Activated naive CD4-positive, alpha-beta T cell treated with anti-CD3 and anti-CD28 coated beads, Interleukin-2, amount 10 ng/mL, durations not matched to agents 7 days and 5 days (primary cell): ENCODE measurements around the gene TLE3.

Source experiments
- CTCF ChIA-PET: fragments of 350-600 bp; sonication (Branson Sonifier 250); formaldehyde crosslinking; loops from one replicate; lab custom pipeline; 2021; ENCODE audit warnings: antibody characterized with exemption; lab: Charles Lee
- DNase-seq: peaks from one replicate; pipeline ENCODE4 v3.0.0-alpha.2; 2020
- H3K27ac Mint-ChIP-seq: one replicate; pipeline ENCODE4 v1.8.0; 2021; ENCODE audit warnings: mild to moderate bottlenecking, moderate library complexity, mixed read lengths
- H3K27me3 Mint-ChIP-seq: one replicate; pipeline ENCODE4 v1.8.0; 2021; ENCODE audit warnings: mild to moderate bottlenecking, mixed read lengths
- H3K36me3 Mint-ChIP-seq: one replicate; pipeline ENCODE4 v1.8.0; 2021; ENCODE audit warnings: mixed read lengths
- H3K4me1 Mint-ChIP-seq: one replicate; pipeline ENCODE4 v1.8.0; 2021; ENCODE audit warnings: mixed read lengths
- H3K4me3 Mint-ChIP-seq: one replicate; pipeline ENCODE4 v1.8.0; 2021; ENCODE audit warnings: mild to moderate bottlenecking, moderate library complexity, mixed read lengths
- H3K9me3 Mint-ChIP-seq: one replicate; pipeline ENCODE4 v1.8.0; 2021; ENCODE audit warnings: mixed read lengths

Gene TLE3

DNA sequence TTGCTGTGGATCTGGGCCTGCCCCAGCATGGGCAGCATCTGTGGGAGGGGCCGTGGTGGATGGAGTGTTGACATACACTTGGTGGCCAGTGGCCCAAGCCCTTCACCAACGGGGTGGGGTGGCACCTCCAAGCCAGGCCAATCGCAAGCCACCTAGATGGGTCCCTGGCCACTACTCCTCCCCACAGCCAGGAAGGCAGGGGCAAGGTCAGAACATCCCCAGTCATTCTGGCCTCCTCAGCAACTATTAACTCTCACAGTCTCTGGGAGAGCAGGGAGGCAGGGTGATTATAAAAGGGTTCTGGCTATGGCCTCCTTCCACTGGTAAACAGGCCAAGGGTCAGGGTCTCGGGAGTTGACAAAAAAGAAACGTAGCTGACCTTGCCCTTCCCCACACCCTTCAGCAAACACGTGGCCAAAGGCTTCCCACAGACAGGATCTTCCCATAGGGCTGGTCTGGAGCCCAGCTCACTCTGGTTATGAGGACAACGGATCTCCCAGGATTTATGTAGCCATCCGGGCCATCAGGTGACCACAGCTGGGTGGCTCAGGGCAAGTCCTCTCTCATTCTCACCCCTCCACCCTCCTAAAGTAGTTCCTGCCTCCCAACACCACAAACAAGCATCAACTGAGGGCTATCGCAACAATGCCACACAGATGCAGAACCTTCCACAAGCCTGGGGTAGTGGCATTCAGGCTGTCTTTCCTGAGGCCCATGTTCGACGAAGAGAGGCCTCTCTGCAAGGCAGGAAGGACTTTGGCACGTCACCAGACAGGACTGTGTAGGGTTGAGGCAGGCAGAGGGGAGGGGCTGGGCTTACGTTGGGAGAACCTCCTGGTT is 18.9 kb downstream of the TLE3 start:
- CTCF ChIA-PET = no interaction called here
- Mint-ChIP-seq H3K27me3 (no peaks in the 10 kb centered on the region), H3K27ac (no peak overlapping the region), H3K4me3 (no peak overlapping the region), H3K4me1 (peaks cover 12% of the 10 kb centered on the region), H3K36me3 (peaks cover 57% of the 10 kb centered on the region), H3K9me3 (no peaks in the 10 kb centered on the region)
- DNase-seq = no peak

DNA sequence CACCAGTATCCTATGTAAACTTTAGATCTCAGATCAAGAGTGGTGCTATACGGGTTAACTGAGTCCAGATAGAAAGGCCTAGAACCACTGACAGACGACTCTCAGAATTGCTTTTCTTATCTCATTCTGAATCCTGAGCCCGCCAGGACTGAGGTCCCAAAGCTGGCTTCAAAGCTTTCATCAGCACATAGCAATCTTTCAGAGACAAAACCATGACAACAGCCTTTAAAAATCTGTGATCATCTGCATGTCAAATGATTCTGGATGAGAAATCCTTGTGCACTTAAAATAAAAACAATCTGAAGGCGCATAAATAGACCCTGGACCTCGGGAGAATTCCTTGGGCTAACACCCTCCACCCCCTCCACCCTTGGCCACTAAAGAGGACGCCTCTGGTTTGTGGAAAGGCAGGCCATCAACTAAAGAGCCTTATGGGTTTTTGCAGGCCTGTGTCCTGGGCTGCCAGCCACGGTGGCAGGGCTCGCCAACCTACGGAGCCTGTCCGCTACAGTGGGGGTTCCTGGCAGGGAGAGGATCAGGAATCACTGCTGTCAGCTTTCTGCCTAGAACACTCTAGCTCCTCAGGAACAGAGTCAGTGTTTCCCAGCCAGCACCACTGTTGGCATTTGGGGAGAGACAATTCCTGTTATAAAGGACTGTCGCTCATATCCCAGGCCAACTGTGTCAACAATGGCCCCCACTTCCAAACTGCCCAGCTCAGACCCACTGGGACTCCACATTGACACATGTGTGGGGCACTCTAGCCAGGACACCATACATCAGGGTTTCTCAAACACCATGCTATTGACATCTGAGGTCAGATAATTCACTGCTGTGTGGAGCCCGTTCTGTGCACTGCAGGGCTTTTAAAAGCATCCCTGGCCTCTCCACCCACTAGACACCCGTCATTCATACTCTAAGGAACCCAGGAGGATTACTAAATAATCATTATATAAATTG is 20.2 kb downstream of the TLE3 start:
- Mint-ChIP-seq H3K27me3 (no peaks in the 10 kb centered on the region), H3K36me3 (peaks cover 59% of the 10 kb centered on the region), H3K9me3 (no peaks in the 10 kb centered on the region), H3K27ac (no peak overlapping the region), H3K4me3 (no peak overlapping the region), H3K4me1 (peaks cover 2% of the 10 kb centered on the region)
- CTCF ChIA-PET = interaction anchor here (1.6 kb wide), 1 partner anchor 15 kb away, joined by 4 read pairs; no protein-coding TSS in a partner anchor
- no peak for DNase-seq

DNA sequence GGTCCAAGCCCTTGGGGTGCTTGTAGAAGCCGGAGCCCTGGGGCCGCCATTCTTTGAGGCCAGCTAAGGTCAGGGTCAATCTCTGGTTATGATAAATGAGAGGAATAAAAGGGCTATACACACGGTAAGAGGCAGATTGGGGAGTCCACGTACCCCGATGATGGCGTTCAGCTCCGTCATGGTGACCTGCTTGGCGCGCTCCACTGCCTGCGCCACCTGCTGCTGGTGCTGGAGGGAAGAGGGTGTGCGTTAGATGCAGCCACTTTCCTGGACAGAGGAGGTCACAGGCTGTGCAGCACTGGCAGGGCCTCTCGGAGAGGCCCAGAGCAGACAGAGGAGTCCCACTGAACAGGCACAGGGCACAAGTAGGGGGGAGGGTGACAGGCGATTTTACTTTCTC is 23.3 kb downstream of the TLE3 start:
- H3K27me3 Mint-ChIP-seq = no peaks in the 10 kb centered on the region
- H3K36me3 Mint-ChIP-seq = peaks cover 61% of the 10 kb centered on the region
- no peak overlapping the region for H3K27ac Mint-ChIP-seq
- no peak for DNase-seq
- CTCF ChIA-PET = interaction anchor here (0.9 kb wide), 1 partner anchor 11 kb away, joined by 4 read pairs; no protein-coding TSS in a partner anchor
- H3K9me3 Mint-ChIP-seq = no peaks in the 10 kb centered on the region
- H3K4me3 Mint-ChIP-seq = no peak overlapping the region
- peaks cover 2% of the 10 kb centered on the region for H3K4me1 Mint-ChIP-seq

DNA sequence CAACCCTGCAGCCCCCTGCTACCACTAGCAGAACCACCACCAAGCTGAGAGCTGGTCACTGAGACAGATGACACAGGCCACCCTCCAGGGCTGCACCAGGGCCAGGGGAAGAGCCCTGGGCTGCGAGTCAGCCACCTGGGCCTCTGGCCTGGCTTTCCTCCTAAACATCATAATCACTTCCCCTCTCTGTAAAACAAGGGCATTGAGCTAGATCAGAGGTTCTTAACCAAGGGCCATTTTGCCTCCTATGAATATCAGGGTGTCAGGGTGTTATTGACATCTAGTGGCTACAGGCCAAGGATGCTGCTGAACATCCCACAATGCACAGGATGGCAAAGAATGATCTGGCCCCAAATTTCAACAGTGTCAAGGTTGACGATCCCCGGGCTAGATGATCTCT is 25.2 kb downstream of the TLE3 start:
- no peaks in the 10 kb centered on the region for H3K9me3 Mint-ChIP-seq
- CTCF ChIA-PET = interaction anchor here (1.1 kb wide), 1 partner anchor 28 kb away, joined by 3 read pairs; no protein-coding TSS in a partner anchor
- H3K4me3 Mint-ChIP-seq = no peak overlapping the region
- no peak for DNase-seq
- no peaks in the 10 kb centered on the region for H3K27me3 Mint-ChIP-seq
- H3K36me3 Mint-ChIP-seq = peaks cover 63% of the 10 kb centered on the region
- H3K27ac Mint-ChIP-seq = no peak overlapping the region
- H3K4me1 Mint-ChIP-seq = peaks cover 2% of the 10 kb centered on the region

DNA sequence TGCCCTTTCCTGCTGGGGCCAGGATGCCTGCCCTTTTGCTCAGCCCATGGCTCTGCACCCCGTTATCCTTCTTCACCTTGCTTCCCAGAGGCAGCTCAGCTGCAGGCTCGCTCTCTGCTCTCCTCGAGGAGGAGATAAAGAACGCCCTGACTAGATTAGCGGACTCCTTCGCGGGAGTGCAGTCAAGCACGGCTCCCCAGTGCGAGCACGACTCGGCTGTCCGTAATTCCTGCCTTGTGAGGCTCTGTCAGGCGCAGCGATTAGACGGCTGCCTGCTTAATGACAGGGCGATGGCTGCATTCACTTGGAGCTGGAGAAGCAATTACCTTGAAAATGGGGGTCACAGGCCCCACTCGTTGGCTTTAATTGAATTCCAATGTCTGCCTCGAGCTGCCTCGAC is 25.9 kb downstream of the TLE3 start:
- Mint-ChIP-seq H3K27ac (no peak overlapping the region), H3K27me3 (no peaks in the 10 kb centered on the region), H3K4me3 (no peak overlapping the region), H3K36me3 (peaks cover 68% of the 10 kb centered on the region), H3K4me1 (peaks cover 2% of the 10 kb centered on the region), H3K9me3 (no peaks in the 10 kb centered on the region)
- no peak for DNase-seq
- CTCF ChIA-PET = interaction anchor here (0.6 to 1.1 kb wide), 2 partner anchors 29 to 31 kb away, joined by 3 read pairs; no protein-coding TSS in a partner anchor

DNA sequence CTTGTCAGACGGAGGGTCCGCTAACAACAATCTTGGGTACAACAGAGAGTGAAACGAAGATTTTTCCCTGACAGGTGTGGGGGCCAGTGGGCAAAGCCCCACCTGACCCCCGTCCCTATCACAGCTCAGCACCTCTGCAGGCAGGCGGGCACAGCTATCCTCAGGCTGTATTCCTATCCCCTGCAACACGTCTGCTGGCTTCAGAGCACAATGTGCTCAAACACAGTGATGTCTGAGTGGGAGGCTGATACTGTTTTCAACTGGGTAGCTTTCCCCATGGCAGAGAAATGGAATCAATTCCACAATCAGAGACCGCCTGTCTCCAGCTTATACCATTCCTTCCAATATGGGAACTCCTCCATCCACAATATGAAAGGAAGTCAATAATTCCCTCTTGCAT is 28.0 kb downstream of the TLE3 start:
- H3K4me1 Mint-ChIP-seq = no peaks in the 10 kb centered on the region
- DNase-seq = no peak
- no peaks in the 10 kb centered on the region for H3K27me3 Mint-ChIP-seq
- no peak overlapping the region for H3K4me3 Mint-ChIP-seq
- H3K36me3 Mint-ChIP-seq = peaks cover 66% of the 10 kb centered on the region
- no peaks in the 10 kb centered on the region for H3K9me3 Mint-ChIP-seq
- CTCF ChIA-PET = no interaction called here
- no peak overlapping the region for H3K27ac Mint-ChIP-seq

DNA sequence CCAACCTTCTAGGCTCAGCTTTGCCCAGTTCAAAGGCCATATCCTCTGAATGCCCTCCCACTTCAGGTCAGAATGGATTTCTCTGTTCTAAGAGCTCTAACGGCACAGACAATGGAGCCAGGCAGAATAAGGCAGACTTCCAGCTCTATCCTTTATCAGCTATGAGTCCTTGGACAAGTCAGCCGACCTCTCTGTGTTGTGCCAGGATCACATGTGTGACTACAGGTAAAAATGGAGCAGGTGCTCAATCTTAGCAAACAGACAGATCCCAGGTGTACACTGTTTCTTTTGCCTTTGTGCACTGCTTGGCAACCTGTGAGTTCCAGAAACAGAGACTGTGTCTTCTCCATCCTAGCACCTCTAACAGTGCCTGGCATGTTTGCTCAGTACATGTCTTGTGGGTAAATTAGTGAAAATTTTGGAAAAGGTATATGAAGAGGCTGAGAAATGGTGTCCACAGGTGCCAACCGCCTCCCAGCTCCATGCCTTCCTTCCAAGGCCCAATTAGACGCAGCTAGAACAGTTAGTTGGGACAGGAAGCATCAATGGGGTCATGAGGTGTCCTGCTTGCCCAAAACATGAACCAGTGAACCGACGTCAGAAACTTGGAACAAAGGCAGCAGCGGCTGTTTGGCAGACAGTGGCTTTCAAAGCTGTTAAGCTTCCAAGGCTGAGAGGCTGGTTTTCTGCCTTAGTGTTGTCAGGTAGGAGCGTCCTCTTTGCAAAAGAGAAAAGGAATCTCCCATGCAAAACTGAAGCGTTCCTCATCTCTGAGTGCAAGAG is 28.7 kb downstream of the TLE3 start:
- Mint-ChIP-seq H3K4me1 (no peaks in the 10 kb centered on the region), H3K27me3 (no peaks in the 10 kb centered on the region), H3K36me3 (peaks cover 62% of the 10 kb centered on the region), H3K4me3 (no peak overlapping the region), H3K9me3 (no peaks in the 10 kb centered on the region), H3K27ac (peak overlapping the region; percentile 50)
- DNase-seq = no peak
- CTCF ChIA-PET = interaction anchor here (1.2 kb wide), 2 partner anchors 34 to 420 kb away, joined by 3 read pairs; no protein-coding TSS in a partner anchor

DNA sequence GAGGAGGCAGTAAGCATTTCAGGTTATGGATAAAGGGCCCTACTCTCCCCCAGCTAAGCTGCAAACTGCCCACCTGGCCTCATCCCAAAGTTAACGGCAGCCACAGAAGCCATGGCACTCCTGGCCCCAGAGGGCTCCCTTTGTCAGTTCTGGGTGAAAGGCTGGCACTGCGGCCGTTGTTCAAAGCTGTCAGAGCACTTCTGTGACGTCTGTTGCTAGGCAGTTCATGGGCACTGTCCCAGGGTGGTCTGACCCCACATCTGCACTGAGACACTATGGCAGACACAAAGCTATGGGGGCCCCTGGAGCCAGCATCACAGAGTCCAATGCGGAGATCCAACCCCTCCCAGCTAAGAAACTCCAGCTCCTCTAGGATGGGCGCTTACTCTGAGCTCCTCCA is 30.0 kb downstream of the TLE3 start:
- Mint-ChIP-seq H3K4me3 (no peak overlapping the region), H3K27me3 (no peaks in the 10 kb centered on the region), H3K4me1 (no peaks in the 10 kb centered on the region), H3K27ac (no peak overlapping the region), H3K36me3 (peaks cover 58% of the 10 kb centered on the region), H3K9me3 (no peaks in the 10 kb centered on the region)
- no peak for DNase-seq
- CTCF ChIA-PET = interaction anchor here (1.2 kb wide), 2 partner anchors 35 to 421 kb away, joined by 3 read pairs; no protein-coding TSS in a partner anchor

DNA sequence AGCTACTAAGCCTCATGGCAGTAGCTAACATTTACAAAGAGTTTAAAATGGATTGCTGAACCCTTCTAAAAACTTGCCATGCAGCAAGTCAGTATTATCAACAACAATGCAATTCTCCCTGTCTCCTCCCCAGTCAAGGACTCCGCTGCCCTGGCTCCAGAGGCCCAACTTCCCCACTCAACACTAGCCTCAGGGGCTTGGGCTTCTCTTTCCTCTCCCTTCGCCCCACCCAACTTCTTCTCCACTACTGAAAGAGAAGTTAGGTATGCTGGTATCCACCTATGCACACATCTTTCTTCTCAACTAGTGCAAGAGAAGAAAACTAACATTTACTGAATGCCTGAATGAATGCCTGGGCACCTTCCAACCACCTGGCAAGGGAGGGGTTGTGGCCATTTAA is 30.7 kb downstream of the TLE3 start:
- Mint-ChIP-seq H3K4me3 (no peak overlapping the region), H3K4me1 (no peaks in the 10 kb centered on the region), H3K36me3 (peaks cover 59% of the 10 kb centered on the region), H3K9me3 (no peaks in the 10 kb centered on the region), H3K27me3 (no peaks in the 10 kb centered on the region), H3K27ac (no peak overlapping the region)
- CTCF ChIA-PET = interaction anchor here (0.9 kb wide), 1 partner anchor 601 kb away, joined by 3 read pairs; no protein-coding TSS in a partner anchor
- DNase-seq = no peak

DNA sequence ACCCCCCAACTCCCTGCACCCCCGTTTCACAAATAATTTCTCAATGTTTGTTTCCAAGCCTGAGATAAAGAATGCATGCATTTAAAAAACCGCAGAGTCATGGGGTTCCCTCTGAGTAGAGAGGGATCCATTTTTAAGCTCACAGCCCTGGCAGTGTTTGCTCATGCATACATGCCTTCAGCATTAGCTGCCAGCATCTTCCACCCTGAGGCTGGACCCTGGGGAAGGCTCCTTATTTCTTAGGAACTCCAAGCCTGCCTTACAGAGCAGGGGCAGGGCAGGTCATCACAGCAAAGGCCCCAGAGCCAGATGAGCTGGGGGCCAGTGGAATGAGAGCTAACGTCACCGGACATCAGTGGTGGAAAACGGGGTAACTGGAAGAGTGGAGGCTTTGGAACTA is 31.3 kb downstream of the TLE3 start:
- H3K27ac Mint-ChIP-seq = no peak overlapping the region

DNA sequence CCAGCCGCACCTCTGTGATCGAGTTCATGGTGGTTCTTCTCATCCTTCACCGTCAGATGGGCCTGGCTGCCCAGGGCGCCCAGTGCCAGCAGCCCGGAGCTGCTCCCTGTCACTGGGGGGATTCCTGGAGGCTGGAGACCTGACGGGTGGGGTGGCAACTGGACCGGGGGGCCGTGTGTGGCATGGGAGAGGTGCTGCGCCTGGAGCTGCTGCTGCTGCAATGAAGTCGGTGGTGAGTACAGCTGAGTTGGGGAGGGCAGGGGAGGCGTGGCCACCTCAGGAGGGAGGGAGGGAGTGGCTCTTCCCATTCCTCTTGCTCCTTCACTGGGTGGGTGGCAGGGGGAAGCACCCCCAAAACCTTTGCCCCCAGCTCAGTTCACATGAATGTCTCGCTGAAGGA is 31.7 kb downstream of the TLE3 start:
- no peak for DNase-seq
- no peak overlapping the region for H3K4me3 Mint-ChIP-seq
- CTCF ChIA-PET = interaction anchor here (0.6 to 0.9 kb wide), 2 partner anchors 600 to 741 kb away, joined by 3 read pairs; no protein-coding TSS in a partner anchor
- H3K27ac Mint-ChIP-seq = no peak overlapping the region
- peaks cover 53% of the 10 kb centered on the region for H3K36me3 Mint-ChIP-seq
- no peaks in the 10 kb centered on the region for H3K27me3 Mint-ChIP-seq
- no peaks in the 10 kb centered on the region for H3K9me3 Mint-ChIP-seq
- H3K4me1 Mint-ChIP-seq = no peaks in the 10 kb centered on the region

More for the DNA sequence above, 31.3 kb downstream of the TLE3 start:
- Mint-ChIP-seq H3K9me3 (no peaks in the 10 kb centered on the region), H3K27me3 (no peaks in the 10 kb centered on the region), H3K4me3 (no peak overlapping the region), H3K4me1 (no peaks in the 10 kb centered on the region), H3K36me3 (peaks cover 57% of the 10 kb centered on the region)
- DNase-seq = no peak
- CTCF ChIA-PET = interaction anchor here (0.6 to 0.9 kb wide), 2 partner anchors 601 to 740 kb away, joined by 3 read pairs; no protein-coding TSS in a partner anchor

DNA sequence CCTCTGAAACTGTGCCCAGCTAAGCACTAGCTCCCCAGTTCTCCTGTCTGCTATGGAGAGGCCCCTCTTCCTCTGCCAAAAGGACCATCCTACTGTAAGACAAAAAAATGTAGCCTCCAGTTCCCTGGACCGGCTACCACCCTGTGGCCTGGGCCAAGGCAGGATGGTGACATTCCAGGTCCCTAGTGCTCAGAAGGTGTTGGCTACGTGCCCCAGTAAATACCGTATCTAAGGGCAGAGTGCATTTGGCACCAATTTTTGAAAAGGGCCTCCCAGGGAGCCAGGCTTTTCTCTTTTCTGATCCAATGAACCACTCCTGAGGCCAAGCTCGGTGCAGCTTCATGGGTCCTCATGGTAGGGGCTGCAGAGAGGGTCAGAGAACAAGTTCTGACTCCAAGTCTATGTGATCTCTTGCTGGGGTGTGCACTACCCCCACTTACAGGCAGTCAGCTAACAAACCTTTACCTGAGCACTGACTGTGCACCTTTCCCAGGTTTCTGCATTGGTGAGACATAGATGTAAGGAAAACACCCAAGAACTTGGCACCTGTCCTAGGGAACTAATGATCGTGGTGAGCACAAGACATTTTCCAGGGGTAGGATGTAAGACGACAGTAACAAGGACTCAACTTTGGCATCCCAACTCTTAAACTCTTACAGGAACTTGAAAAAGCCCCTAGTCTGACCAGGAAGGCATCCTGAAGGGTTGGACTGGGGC is 32.6 kb downstream of the TLE3 start:
- H3K27ac Mint-ChIP-seq = peak overlapping the region; percentile 24
- no peaks in the 10 kb centered on the region for H3K4me1 Mint-ChIP-seq
- no peaks in the 10 kb centered on the region for H3K9me3 Mint-ChIP-seq
- no peak overlapping the region for H3K4me3 Mint-ChIP-seq
- CTCF ChIA-PET = no interaction called here
- DNase-seq = no peak
- peaks cover 53% of the 10 kb centered on the region for H3K36me3 Mint-ChIP-seq
- no peaks in the 10 kb centered on the region for H3K27me3 Mint-ChIP-seq

DNA sequence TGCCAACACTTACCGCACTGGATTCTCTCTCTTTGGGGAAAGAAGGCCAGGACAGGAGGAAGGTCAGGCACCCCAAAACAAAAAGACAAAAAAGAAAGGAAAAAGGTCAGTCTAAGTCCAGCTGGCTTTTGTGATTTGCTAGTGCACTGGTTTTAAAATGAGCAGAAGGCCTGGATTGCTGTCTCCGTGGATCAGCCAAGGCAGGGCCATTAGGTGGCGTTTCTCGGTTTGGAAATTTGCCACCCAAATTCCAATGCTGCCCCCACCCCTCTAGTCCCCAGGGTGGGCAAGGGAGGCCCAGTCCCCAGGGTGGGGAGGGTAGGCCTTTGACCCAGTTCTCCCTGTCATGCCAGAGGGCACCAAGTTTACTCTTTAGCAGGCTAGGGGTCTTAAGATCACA is 33.3 kb downstream of the TLE3 start:
- DNase-seq = no peak
- Mint-ChIP-seq H3K4me3 (no peak overlapping the region), H3K9me3 (no peaks in the 10 kb centered on the region), H3K27ac (no peak overlapping the region), H3K4me1 (no peaks in the 10 kb centered on the region), H3K36me3 (peaks cover 52% of the 10 kb centered on the region), H3K27me3 (no peaks in the 10 kb centered on the region)
- CTCF ChIA-PET = no interaction called here
